ENCODE measurements around the gene PROB1. TPM values are rescaled to one million over a fixed set of nuclear protein-coding genes. Genes with fewer than 3 reads are reported as not detected.

PROB1 gene
- total and polyA plus RNA-seq, 9 of the 15 experiments (the other 6 are each of a cell fraction or from before 2014, with no cell fraction given), result 0.01 to 1.8 (median 0.47) TPM

GRCh38 chr5:139439013-139439903 lies 44.4 kb upstream of the PROB1 start, which contains the start of gene DNAJC18 (continued):
- TF ChIP-seq ZNF121 (CRISPR knock-in tag; conservative IDR thresholded peaks at IDR 0.05), result no peak
- peak; percentile 66 to 77 for TF ChIP-seq SIX5 (IDR thresholded peaks at IDR 0.05; ENCODE audit: borderline replicate concordance in 1 of 2, insufficient read depth in 1 of 2, low read depth in 1 of 2, low read length in 2 of 2)
- no peak for TF ChIP-seq ZNF785 (CRISPR knock-in tag; IDR thresholded peaks at IDR 0.05)
- TF ChIP-seq SNRNP70 (optimal IDR thresholded peaks at IDR 0.05; ENCODE audit: low read depth, low read length), result no peak
- TF ChIP-seq THRA (IDR thresholded peaks at IDR 0.05), result no peak
- TF ChIP-seq BDP1 (IDR thresholded peaks at IDR 0.05; ENCODE audit: insufficient read depth, insufficient read length), result no peak
- no peak for TF ChIP-seq ELK3 (CRISPR knock-in tag; IDR thresholded peaks at IDR 0.05)
- peak; percentile 79 for TF ChIP-seq ZBTB17 (CRISPR knock-in tag; IDR thresholded peaks at IDR 0.05)
- TF ChIP-seq FOXP1 (CRISPR knock-in tag; IDR thresholded peaks at IDR 0.05), result peak; percentile 22; the same call in 1 of the 2 replicates
- no peak for TF ChIP-seq KAT8 (IDR thresholded peaks at IDR 0.05; ENCODE audit: low read depth)
- TF ChIP-seq HIVEP1 (CRISPR knock-in tag; IDR thresholded peaks at IDR 0.05), result no peak
- TF ChIP-seq SP2 (IDR thresholded peaks at IDR 0.05; ENCODE audit: extremely low read depth, low read depth, low read length, poor library complexity, severe bottlenecking), result no peak
- TF ChIP-seq CBX1 (IDR thresholded peaks at IDR 0.05; ENCODE audit: low read depth), result no peak
- TF ChIP-seq PRDM10 (IDR thresholded peaks at IDR 0.05; ENCODE audit: partially characterized antibody), result peak; percentile 79
- peak; percentile 75; the same call in 1 of the 2 replicates for TF ChIP-seq SP1 (CRISPR knock-in tag; IDR thresholded peaks at IDR 0.05)
- no peak for TF ChIP-seq CBX3 (IDR thresholded peaks at IDR 0.05; ENCODE audit: borderline replicate concordance in 1 of 2, low read length in 2 of 2)
- no peak for TF ChIP-seq SMARCB1 (IDR thresholded peaks at IDR 0.05; ENCODE audit: insufficient read length, low read depth)
- TF ChIP-seq RBM39 (optimal IDR thresholded peaks at IDR 0.05; ENCODE audit: low read depth, low read length), result no peak
- no peak for TF ChIP-seq ELF2 (CRISPR knock-in tag; IDR thresholded peaks at IDR 0.05)
- no peak for TF ChIP-seq ZNF174 (CRISPR knock-in tag; IDR thresholded peaks at IDR 0.05)
- no peak for TF ChIP-seq GATAD2B (IDR thresholded peaks at IDR 0.05; ENCODE audit: borderline replicate concordance)
